ENCODE data around the gene SLC25A6.
"Not testable (repeated sequence)": the region's sequence is repeated elsewhere in the genome, so short reads cannot be mapped to it uniquely, and the experiment has no call there.

SLC25A6 gene

GRCh38 chrX:1412551-1413161, 20.7 kb upstream of the SLC25A6 start:
- DNase-seq = no peak

GRCh38 chrX:1411326-1411725, 19.4 kb upstream of the SLC25A6 start:
- DNase-seq = no peak

GRCh38 chrX:1407035-1407434, 15.1 kb upstream of the SLC25A6 start:
- DNase-seq = no peak

GRCh38 chrX:1405769-1406168, 13.9 kb upstream of the SLC25A6 start:
- DNase-seq = not testable (repeated sequence)

- DNase-seq = not testable (repeated sequence)
Measured at GRCh38 chrX:1403867-1404266, 12.0 kb upstream of the SLC25A6 start.

GRCh38 chrX:1403228-1403627, 11.3 kb upstream of the SLC25A6 start:
- no peak for DNase-seq

GRCh38 chrX:1401611-1402430, 9.9 kb upstream of the SLC25A6 start:
- DNase-seq = no peak

GRCh38 chrX:1400742-1401471, 9.0 kb upstream of the SLC25A6 start:
- DNase-seq = no peak

GRCh38 chrX:1400049-1400448, 8.1 kb upstream of the SLC25A6 start:
- no peak for DNase-seq

GRCh38 chrX:1398431-1399340, 6.8 kb upstream of the SLC25A6 start:
- no peak for DNase-seq

GRCh38 chrX:1397441-1398270, 5.7 kb upstream of the SLC25A6 start:
- DNase-seq = no peak

GRCh38 chrX:1397001-1397400, 5.1 kb upstream of the SLC25A6 start:
- no peak for DNase-seq

GRCh38 chrX:1395646-1396216, 3.8 kb upstream of the SLC25A6 start:
- DNase-seq = no peak

GRCh38 chrX:1394731-1395501, 3.0 kb upstream of the SLC25A6 start:
- no peak for DNase-seq

GRCh38 chrX:1393871-1394615, 2.1 kb upstream of the SLC25A6 start:
- DNase-seq = no peak

- DNase-seq = no peak
Measured at GRCh38 chrX:1392376-1393068, 609 bp upstream of the SLC25A6 start.

- no peak for DNase-seq
Measured at GRCh38 chrX:1391370-1391706, 575 bp downstream of the SLC25A6 start.

GRCh38 chrX:1390621-1391369, 1.1 kb downstream of the SLC25A6 start:
- DNase-seq = no peak

- DNase-seq = no peak
Measured at GRCh38 chrX:1389993-1390285, 2.0 kb downstream of the SLC25A6 start.
